ENCODE measurements around the gene BST2. TPM values are rescaled to one million over a fixed set of nuclear protein-coding genes. Genes with fewer than 3 reads are reported as not detected.

Gene BST2
- total and polyA plus RNA-seq, 9 of the 15 experiments (the other 6 are each of a cell fraction or from before 2014, with no cell fraction given): 11.2 to 232 (median 151) TPM

DNA sequence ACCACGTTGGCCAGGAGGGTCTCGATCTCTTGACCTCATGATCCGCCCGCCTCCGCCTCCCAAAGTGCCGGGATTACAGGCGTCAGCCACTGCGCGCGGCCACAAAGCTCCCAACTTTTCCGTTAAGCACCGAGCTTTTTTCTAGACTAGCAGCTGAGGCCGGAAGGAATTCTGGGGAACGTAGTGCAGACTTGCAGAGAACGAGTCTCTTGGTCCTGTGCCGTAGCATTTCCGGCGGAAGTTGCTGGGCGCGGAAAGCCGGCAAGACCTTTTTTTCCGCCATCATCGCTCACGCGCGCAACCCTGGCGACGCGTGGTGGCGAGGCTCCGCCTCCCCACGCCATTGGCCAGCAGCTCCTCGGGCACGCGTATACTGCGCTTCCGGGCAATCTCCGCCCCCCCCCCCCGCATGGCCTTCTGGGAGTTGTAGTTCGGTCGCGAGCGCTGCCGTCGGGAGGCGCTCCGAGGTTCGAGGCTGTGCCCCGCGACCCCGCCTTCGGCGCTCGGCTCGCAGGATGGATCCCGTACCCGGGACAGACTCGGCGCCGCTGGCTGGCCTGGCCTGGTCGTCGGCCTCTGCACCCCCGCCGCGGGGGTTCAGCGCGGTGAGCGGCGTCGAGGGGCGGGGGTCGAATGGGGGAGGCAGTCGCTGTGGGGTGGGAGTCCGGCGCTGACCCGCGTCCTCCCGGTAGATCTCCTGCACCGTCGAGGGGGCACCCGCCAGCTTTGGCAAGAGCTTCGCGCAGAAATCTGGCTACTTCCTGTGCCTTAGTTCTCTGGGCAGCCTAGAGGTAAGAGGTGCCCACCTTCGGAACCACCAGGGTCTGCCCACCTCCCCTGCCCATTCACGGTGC is 14.4 kb upstream of the BST2 start, which contains the start of gene MVB12A (continued):
- TF ChIP-seq, protein P1, sequence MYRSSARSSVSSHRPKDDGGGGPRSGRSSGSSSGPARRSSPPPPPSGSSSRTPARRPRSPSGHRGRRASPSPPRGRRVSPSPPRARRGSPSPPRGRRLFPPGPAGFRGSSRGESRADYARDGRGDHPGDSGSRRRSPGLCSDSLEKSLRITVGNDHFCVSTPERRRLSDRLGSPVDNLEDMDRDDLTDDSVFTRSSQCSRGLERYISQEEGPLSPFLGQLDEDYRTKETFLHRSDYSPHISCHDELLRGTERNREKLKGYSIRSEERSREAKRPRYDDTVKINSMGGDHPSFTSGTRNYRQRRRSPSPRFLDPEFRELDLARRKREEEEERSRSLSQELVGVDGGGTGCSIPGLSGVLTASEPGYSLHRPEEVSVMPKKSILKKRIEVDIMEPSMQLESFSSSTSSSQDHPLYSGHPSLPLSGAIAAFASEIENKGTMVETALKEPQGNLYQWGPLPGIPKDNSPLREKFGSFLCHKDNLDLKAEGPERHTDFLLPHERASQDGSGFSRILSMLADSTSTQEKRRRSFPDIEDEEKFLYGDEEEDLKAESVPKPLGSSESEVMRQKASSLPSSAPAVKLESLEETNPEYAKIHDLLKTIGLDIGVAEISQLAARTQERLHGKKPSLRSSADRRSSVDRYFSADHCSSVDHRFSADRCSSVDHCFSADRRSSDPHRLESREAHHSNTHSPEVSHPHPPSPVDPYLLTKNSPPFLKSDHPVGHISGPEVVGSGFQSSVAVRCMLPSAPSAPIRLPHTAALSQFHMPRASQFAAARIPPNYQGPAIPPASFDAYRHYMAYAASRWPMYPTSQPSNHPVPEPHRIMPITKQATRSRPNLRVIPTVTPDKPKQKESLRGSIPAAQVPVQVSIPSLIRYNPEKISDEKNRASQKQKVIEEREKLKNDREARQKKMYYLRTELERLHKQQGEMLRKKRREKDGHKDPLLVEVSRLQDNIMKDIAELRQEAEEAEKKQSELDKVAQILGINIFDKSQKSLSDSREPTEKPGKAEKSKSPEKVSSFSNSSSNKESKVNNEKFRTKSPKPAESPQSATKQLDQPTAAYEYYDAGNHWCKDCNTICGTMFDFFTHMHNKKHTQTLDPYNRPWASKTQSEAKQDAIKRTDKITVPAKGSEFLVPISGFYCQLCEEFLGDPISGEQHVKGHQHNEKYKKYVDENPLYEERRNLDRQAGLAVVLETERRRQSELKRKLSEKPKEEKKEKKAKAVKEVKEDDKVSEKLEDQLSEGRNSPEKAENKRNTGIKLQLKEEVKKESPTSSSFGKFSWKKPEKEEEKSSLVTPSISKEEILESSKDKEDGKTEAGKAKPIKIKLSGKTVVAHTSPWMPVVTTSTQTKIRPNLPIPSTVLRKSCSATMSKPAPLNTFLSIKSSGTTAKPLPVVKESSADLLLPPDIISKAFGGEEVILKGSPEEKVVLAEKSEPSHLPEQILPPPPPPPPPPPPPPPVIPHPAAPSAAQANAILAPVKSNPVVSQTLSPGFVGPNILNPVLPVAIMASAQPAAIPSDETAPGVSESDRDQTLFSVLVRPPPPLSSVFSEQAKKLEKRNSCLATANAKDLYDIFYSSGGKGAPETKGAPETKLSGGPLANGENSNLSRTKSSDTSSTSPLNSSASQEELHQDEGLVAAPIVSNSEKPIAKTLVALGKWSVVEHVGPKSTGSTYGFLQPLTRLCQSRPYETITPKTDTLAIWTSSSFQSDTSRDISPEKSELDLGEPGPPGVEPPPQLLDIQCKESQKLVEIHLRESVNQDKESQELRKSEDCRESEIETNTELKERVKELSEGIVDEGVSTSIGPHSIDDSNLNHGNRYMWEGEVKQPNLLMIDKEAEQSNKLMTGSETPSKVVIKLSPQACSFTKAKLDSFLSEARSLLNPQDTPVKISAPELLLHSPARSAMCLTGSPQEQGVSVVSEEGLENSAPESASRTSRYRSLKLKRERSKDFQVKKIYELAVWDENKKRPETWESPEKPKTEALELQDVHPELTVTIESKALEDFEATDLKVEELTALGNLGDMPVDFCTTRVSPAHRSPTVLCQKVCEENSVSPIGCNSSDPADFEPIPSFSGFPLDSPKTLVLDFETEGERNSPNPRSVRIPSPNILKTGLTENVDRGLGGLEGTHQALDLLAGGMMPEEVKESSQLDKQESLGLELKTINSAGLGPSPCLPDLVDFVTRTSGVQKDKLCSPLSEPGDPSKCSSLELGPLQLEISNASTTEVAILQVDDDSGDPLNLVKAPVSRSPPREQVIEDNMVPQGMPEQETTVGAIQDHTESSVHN (IDR thresholded peaks at IDR 0.05; ENCODE audit: borderline replicate concordance in 1 of 2, low read depth in 1 of 2): peak in 1 of 2 experiments; percentile 35; a peak in 1 of 4 replicates
- TF ChIP-seq EP300 (IDR thresholded peaks at IDR 0.05; ENCODE audit: low read length) (no peak), PHF21A (IDR thresholded peaks at IDR 0.05; ENCODE audit: borderline replicate concordance, low read depth) (no peak), SIX5 (IDR thresholded peaks at IDR 0.05; ENCODE audit: borderline replicate concordance in 1 of 2, insufficient read depth in 1 of 2, low read depth in 1 of 2, low read length in 2 of 2) (peak; percentile 58 to 70), ZC3H11A (IDR thresholded peaks at IDR 0.05; ENCODE audit: low read depth, low read length) (0 out of 2 replicates have a peak, but pooled peaks have one; percentile 56), TEAD4 (IDR thresholded peaks at IDR 0.05; ENCODE audit: low read length) (no peak), TEAD4 (CRISPR knock-in tag; IDR thresholded peaks at IDR 0.05; ENCODE audit: borderline replicate concordance) (no peak), MYC (IDR thresholded peaks at IDR 0.05; ENCODE audit: low read depth, low read length) (peak; percentile 89), MYC (CRISPR knock-in tag; IDR thresholded peaks at IDR 0.05; ENCODE audit: borderline replicate concordance, low read depth) (no peak), ZNF766 (CRISPR knock-in tag; conservative IDR thresholded peaks at IDR 0.05) (peak; percentile 55; the same call in 1 of the 2 replicates), ZNF175 (CRISPR knock-in tag; IDR thresholded peaks at IDR 0.05; ENCODE audit: low read depth) (no peak), ZNF140 (CRISPR knock-in tag; IDR thresholded peaks at IDR 0.05) (no peak), RBM17 (IDR thresholded peaks at IDR 0.05; ENCODE audit: borderline replicate concordance, low read depth, low read length) (no peak), PHF20 (IDR thresholded peaks at IDR 0.05; ENCODE audit: partially characterized antibody) (no peak), STAG1 (CRISPR knock-in tag; IDR thresholded peaks at IDR 0.05; ENCODE audit: borderline replicate concordance) (no peak; the same call in 1 of the 2 replicates), HES1 (IDR thresholded peaks at IDR 0.05; ENCODE audit: low read depth) (peak; percentile 98), L3MBTL2 (IDR thresholded peaks at IDR 0.05) (peak; percentile 87), PCBP1 (IDR thresholded peaks at IDR 0.05; ENCODE audit: low read depth, low read length, poor library complexity, severe bottlenecking) (peak; percentile 50)
